IMR-90 (cell line): ENCODE data around the gene MMP25. TPM values are rescaled to one million over a fixed set of nuclear protein-coding genes. Genes with fewer than 3 reads are reported as not detected.
A peak's percentile ranks its signal among the peaks of the same experiment; 100 is the strongest.

Experiments used
- ATAC-seq: fragments of 200-7000 bp; cut with Tn5 transposase; 2 replicates; pipeline ENCODE4 v1.9.1; 2020; ENCODE audit warnings: low read depth, mild to moderate bottlenecking, moderate library complexity
- BruUV-seq: library from RNA; stranded (reverse); fragments of 400-500 nt; replicated peaks from 2 replicates; lab custom pipeline; 2021; lab: Mats Ljungman, UMichigan
- CTCF ChIA-PET: fragments of 300-600 bp; formaldehyde crosslinking; extraction: SDS; loops from one replicate; lab custom pipeline; 2021; ENCODE audit warnings: antibody characterized with exemption; lab: Yijun Ruan, JAX
- POLR2A ChIA-PET: fragments of 300-600 bp; sonication (Branson Sonifier 250); formaldehyde crosslinking; loops from one replicate; lab custom pipeline; 2022; ENCODE audit warnings: antibody characterized with exemption; ENCODE audit not compliant: unreplicated experiment; lab: Charles Lee
- DNase-seq: peaks from one replicate; pipeline ENCODE4 v3.0.0; 2013
- H2AFZ ChIP-seq: replicated peaks from 2 replicates; pipeline ENCODE3; 2013; ENCODE audit warnings: low read length, mild to moderate bottlenecking; ENCODE audit not compliant: poor library complexity
- H2AK5ac ChIP-seq: 2 replicates; pipeline ENCODE4 v1.6.1; 2013; ENCODE audit warnings: low read depth, low read length, inconsistent platforms
- H2AK9ac ChIP-seq: replicated peaks from 2 replicates; pipeline ENCODE3; 2013; ENCODE audit warnings: mild to moderate bottlenecking, low read depth, low read length, moderate library complexity; ENCODE audit not compliant: poor library complexity
- H2BK120ac ChIP-seq: 2 replicates; pipeline ENCODE4 v1.6.1; 2013; ENCODE audit warnings: low read depth, low read length, inconsistent platforms
- H2BK15ac ChIP-seq: 3 replicates; pipeline ENCODE4 v1.6.1; 2013; ENCODE audit warnings: low read depth, low read length, inconsistent platforms
- H2BK20ac ChIP-seq: 2 replicates; pipeline ENCODE4 v1.6.1; 2013; ENCODE audit warnings: low read depth, mild to moderate bottlenecking, inconsistent platforms, low read length, moderate library complexity
- H2BK5ac ChIP-seq: 2 replicates; pipeline ENCODE4 v1.6.1; 2013; ENCODE audit warnings: mild to moderate bottlenecking, low read depth, low read length, inconsistent platforms; ENCODE audit not compliant: poor library complexity, severe bottlenecking
- H3K14ac ChIP-seq: replicated peaks from 2 replicates; pipeline ENCODE4 v1.6.1; 2013; ENCODE audit warnings: low read depth, low read length, inconsistent platforms
- H3K18ac ChIP-seq: 2 replicates; pipeline ENCODE4 v1.6.1; 2013; ENCODE audit warnings: low read depth, low read length, control low read depth
- H3K23ac ChIP-seq: 2 replicates; pipeline ENCODE4 v1.6.1; 2013; ENCODE audit warnings: low read depth, low read length, inconsistent platforms
- H3K27ac ChIP-seq: 2 replicates; pipeline ENCODE4 v1.5.1; 2013; ENCODE audit warnings: mild to moderate bottlenecking, control low read depth, low read length; ENCODE audit not compliant: insufficient read depth
- H3K27me3 ChIP-seq: 2 replicates; pipeline ENCODE4 v1.6.1; 2013; ENCODE audit warnings: low read length; ENCODE audit not compliant: control insufficient read depth, insufficient read depth
- H3K36me3 ChIP-seq: 2 replicates; pipeline ENCODE4 v1.6.1; 2013; ENCODE audit warnings: low read length, mixed read lengths; ENCODE audit not compliant: control insufficient read depth, insufficient read depth
- H3K4ac ChIP-seq: 2 replicates; pipeline ENCODE4 v1.6.1; 2013; ENCODE audit warnings: low read depth, low read length, inconsistent platforms
- H3K4me1 ChIP-seq: 2 replicates; pipeline ENCODE4 v1.6.1; 2013; ENCODE audit warnings: low read length, mixed read lengths; ENCODE audit not compliant: control insufficient read depth, insufficient read depth
- H3K4me2 ChIP-seq: 2 replicates; pipeline ENCODE4 v1.6.1; 2013; ENCODE audit warnings: low read depth, mild to moderate bottlenecking, control low read depth, low read length, moderate library complexity
- H3K4me3 ChIP-seq: 2 replicates; pipeline ENCODE4 v1.5.1; 2013; ENCODE audit warnings: low read depth, mild to moderate bottlenecking, control low read depth, low read length, moderate library complexity; ENCODE audit not compliant: insufficient read depth
- H3K56ac ChIP-seq: 2 replicates; pipeline ENCODE4 v1.6.1; 2013; ENCODE audit warnings: low read length, inconsistent platforms; ENCODE audit not compliant: insufficient read depth; ENCODE audit errors: extremely low read depth
- H3K79me1 ChIP-seq, 2 experiments: 2 replicates each; pipeline ENCODE4 v1.6.1; 2013; ENCODE audit warnings: low read length in 2 of 2, inconsistent platforms in 1 of 2, low read depth in 1 of 2
- H3K9ac ChIP-seq: 2 replicates; pipeline ENCODE4 v1.6.1; 2013; ENCODE audit warnings: low read depth, low read length, control low read depth
- H3K9me1 ChIP-seq: 2 replicates; pipeline ENCODE4 v1.6.1; 2013; ENCODE audit warnings: low read length, inconsistent platforms; ENCODE audit not compliant: insufficient read depth
- H3K9me3 ChIP-seq: 2 replicates; pipeline ENCODE4 v1.6.1; 2013; ENCODE audit warnings: low read length; ENCODE audit not compliant: control insufficient read depth, insufficient read depth
- H4K20me1 ChIP-seq: 2 replicates; pipeline ENCODE4 v1.6.1; 2013; ENCODE audit warnings: low read length, inconsistent platforms; ENCODE audit not compliant: insufficient read depth
- H4K5ac ChIP-seq: 2 replicates; pipeline ENCODE4 v1.6.1; 2013; ENCODE audit warnings: mild to moderate bottlenecking, low read depth, low read length, control low read depth
- H4K8ac ChIP-seq, 2 experiments: 2 replicates each; pipeline ENCODE4 v1.6.1; 2013; ENCODE audit warnings: low read depth in 2 of 2, low read length in 2 of 2, control low read depth in 1 of 2, inconsistent platforms in 1 of 2
- H4K91ac ChIP-seq: 2 replicates; pipeline ENCODE4 v1.6.1; 2013; ENCODE audit warnings: low read depth, low read length, inconsistent platforms; ENCODE audit not compliant: insufficient read depth
- FOS ChIP-seq: fragments of 150-350 bp; IDR thresholded peaks from 2 replicates; pipeline ENCODE4 v1.6.1; 2016; ENCODE audit warnings: low read depth, low read length
- MAZ ChIP-seq: IDR thresholded peaks from 2 replicates; pipeline ENCODE4 v1.6.1; 2012; ENCODE audit warnings: low read depth, mild to moderate bottlenecking, low read length, improper control_type of control experiment, moderate library complexity, borderline replicate concordance
- whole genome bisulfite sequencing, 2 experiments: methylation state at CpG; one replicate each; pipeline versions ENCODE4 v1.1.5 to v1.1.7; 2013; ENCODE audit warnings: missing lambda C conversion rate in 2 of 2; ENCODE audit not compliant: insufficient read length in 1 of 2; ENCODE audit errors: extremely low coverage in 2 of 2; 5-methylcytosine and 5-hydroxymethylcytosine counted together
- dilution Hi-C: fragments of 300-500 bp; cut with HindIII; formaldehyde crosslinking; loops from one replicate; pipeline ENCODE4 v1.14.3; 2018; ENCODE audit warnings: low sequenced_read_pairs; ENCODE audit not compliant: unreplicated experiment
- in situ Hi-C: fragments of 300-500 bp; cut with MboI; formaldehyde crosslinking; loops from 3 replicates; pipeline ENCODE4 v1.14.3; 2019; ENCODE audit warnings: low sequenced_read_pairs, inconsistent platforms, mixed read lengths
- intact Hi-C: fragments of 100-400 bp; cut with micrococcal nuclease; formaldehyde crosslinking; loops from 2 replicates; pipeline ENCODE4 v1.10.0; 2022
- polyA plus RNA-seq, 3 experiments: library from polyadenylated mRNA; depleted of rRNA; stranded (reverse); fragments of >200 nt; gene quantifications; 2 replicates each; pipeline ENCODE4 v1.2.3, GENCODE V29; 2012; ENCODE audit warnings: low replicate concordance in 1 of 3
- total RNA-seq: library from RNA; depleted of rRNA; stranded (reverse); fragments of >200 nt; gene quantifications from 2 replicates; pipeline ENCODE4 v1.2.3, GENCODE V29; 2012

The MMP25 gene
- total and polyA plus RNA-seq, 2 of the 4 experiments (the other 2 are of a cell fraction): 0.07 TPM; not detected in 1

- Histone ChIP-seq H3K4me1 (peaks cover 3% of the 10 kb centered on the region; the same call in 1 of the 2 replicates), H3K23ac (no peak overlapping the region), H3K4ac (no peak overlapping the region), H2BK20ac (no peak overlapping the region), H4K8ac (no peak overlapping the region), H3K9me3 (no peaks in the 10 kb centered on the region), H4K91ac (no peak overlapping the region), H3K4me2 (peak overlapping the region; percentile 15; the same call in 1 of the 2 replicates), H2AFZ (peak overlapping the region; percentile 70), H3K36me3 (no peaks in the 10 kb centered on the region), H2BK5ac (no peak overlapping the region), H2AK9ac (no peak overlapping the region), H3K4me3 (no peak overlapping the region), H2AK5ac (no peak overlapping the region), H3K14ac (no peak overlapping the region), H2BK15ac (no peak overlapping the region), H3K56ac (no peak overlapping the region), H3K18ac (no peak overlapping the region), H3K79me1 (no peaks in the 10 kb centered on the region), H3K27ac (no peak overlapping the region), H4K20me1 (peaks cover 4% of the 10 kb centered on the region; the same call in 1 of the 2 replicates), H4K5ac (no peak overlapping the region), H3K9ac (no peak overlapping the region), H3K9me1 (no peaks in the 10 kb centered on the region), H2BK120ac (no peak overlapping the region), H3K27me3 (peaks cover 51% of the 10 kb centered on the region)
- dilution Hi-C loops (no loop called here), intact Hi-C loops (no loop called here), in situ Hi-C loops (no loop called here)
- POLR2A ChIA-PET: interaction anchor here (0.5 to 1.0 kb wide), 2 partner anchors 10 to 126 kb away, joined by 4 to 5 read pairs; partner anchors contain the start of gene TNFRSF12A
- TF ChIP-seq FOS: peak; percentile 6; the same call in 1 of the 2 replicates
- TF ChIP-seq MAZ: no peak
- WGBS, 2 experiments: 30% methylated on average over 5 of the region's 21 CpGs; no CpG with 5 or more reads in 1 of the 2 experiments
- ATAC-seq: peak; percentile 71
- BruUV-seq: no TSS peak
- peak; percentile 9 for DNase-seq
- CTCF ChIA-PET: no interaction called here
These were observed 36.6 kb upstream of the MMP25 start for GRCh38 chr16:3009568-3010390.
